CD14-positive monocyte (primary cell): ENCODE data around the gene ARHGEF25. TPM values are rescaled to one million over a fixed set of nuclear protein-coding genes. Genes with fewer than 3 reads are reported as not detected.

Experiments used
- DNase-seq, 3 donors: peaks; one replicate each; pipeline ENCODE4 v3.0.0-alpha.2; 2011 to 2022
- H2AFZ ChIP-seq: 2 replicates; pipeline ENCODE4 v1.6.0; 2012; ENCODE audit warnings: mild to moderate bottlenecking, low read depth, low read length, inconsistent platforms; ENCODE audit not compliant: insufficient read depth, poor library complexity, severe bottlenecking
- H3K27ac ChIP-seq, 2 donors: 1 replicate in 1 of 2; 2 replicates in 1 of 2; pipeline ENCODE4 v1.5.1; 2012 to 2013; ENCODE audit warnings: low read length in 2 of 2, control low read depth in 1 of 2, inconsistent platforms in 1 of 2, low read depth in 1 of 2, mild to moderate bottlenecking in 1 of 2
- H3K27me3 ChIP-seq, 2 donors: one replicate each; pipeline versions ENCODE4 v1.6.0 to v1.6.1; 2011 to 2013; ENCODE audit warnings: low read length in 2 of 2; ENCODE audit not compliant: control insufficient read depth in 2 of 2, insufficient read depth in 2 of 2
- H3K36me3 ChIP-seq, 2 donors: replicated peaks in 1 of 2; 1 replicate in 1 of 2; 2 replicates in 1 of 2; pipeline versions ENCODE4 v1.5.1 to v1.6.1; 2012 to 2013; ENCODE audit warnings: low read length in 2 of 2, control low read depth in 1 of 2, inconsistent platforms in 1 of 2, mild to moderate bottlenecking in 1 of 2; ENCODE audit not compliant: insufficient read depth in 2 of 2, control insufficient read depth in 1 of 2
- H3K4me1 ChIP-seq, 2 donors: 1 replicate in 1 of 2; 2 replicates in 1 of 2; pipeline versions ENCODE4 v1.5.1 to v1.6.1; 2012 to 2013; ENCODE audit warnings: low read length in 2 of 2, control low read depth in 1 of 2, inconsistent platforms in 1 of 2, mild to moderate bottlenecking in 1 of 2, moderate library complexity in 1 of 2; ENCODE audit not compliant: insufficient read depth in 2 of 2, control insufficient read depth in 1 of 2
- H3K4me2 ChIP-seq: replicated peaks from 2 replicates; pipeline ENCODE3; 2012; ENCODE audit warnings: low read length, moderate library complexity, mild to moderate bottlenecking; ENCODE audit not compliant: poor library complexity, severe bottlenecking; ENCODE audit errors: extremely low read depth
- H3K4me3 ChIP-seq, 3 experiments: fragments of 200-600 bp in 1 of 3; sonication (generic) in 1 of 3; replicated peaks in 1 of 3; 1 replicate in 2 of 3; 2 replicates in 1 of 3; pipeline ENCODE4 v1.5.1; 2011 to 2013; ENCODE audit warnings: low read length in 3 of 3, mild to moderate bottlenecking in 3 of 3, control low read depth in 2 of 3, low read depth in 2 of 3, inconsistent platforms in 1 of 3, moderate library complexity in 1 of 3
- H3K79me2 ChIP-seq: 2 replicates; pipeline ENCODE4 v1.6.0; 2012; ENCODE audit warnings: mild to moderate bottlenecking, control low read depth, inconsistent platforms, low read length, moderate library complexity; ENCODE audit not compliant: insufficient read depth
- H3K9ac ChIP-seq: 2 replicates; pipeline ENCODE4 v1.6.0; 2017; ENCODE audit warnings: low read length, mild to moderate bottlenecking; ENCODE audit not compliant: insufficient read depth, poor library complexity, severe bottlenecking
- H3K9me3 ChIP-seq, 2 donors: replicated peaks in 1 of 2; 1 replicate in 1 of 2; 2 replicates in 1 of 2; pipeline versions ENCODE4 v1.5.1 to v1.6.1; 2012 to 2013; ENCODE audit warnings: low read length in 2 of 2, control low read depth in 1 of 2; ENCODE audit not compliant: control insufficient read depth in 1 of 2, insufficient read depth in 1 of 2
- H4K20me1 ChIP-seq: 2 replicates; pipeline ENCODE4 v1.6.0; 2012; ENCODE audit warnings: mild to moderate bottlenecking, low read length, control low read depth, moderate library complexity; ENCODE audit not compliant: insufficient read depth
- H3K27ac Mint-ChIP-seq, 7 donors: one replicate each; pipeline ENCODE4 v1.8.0; 2020; ENCODE audit warnings: mild to moderate bottlenecking in 7 of 7, mixed read lengths in 7 of 7, moderate library complexity in 6 of 7, inconsistent platforms in 2 of 7
- H3K27me3 Mint-ChIP-seq, 3 donors: one replicate each; pipeline ENCODE4 v1.8.0; 2021 to 2022; ENCODE audit warnings: low read depth in 3 of 3, mild to moderate bottlenecking in 3 of 3, mixed read lengths in 3 of 3, moderate library complexity in 3 of 3, inconsistent platforms in 1 of 3
- H3K36me3 Mint-ChIP-seq, 2 donors: one replicate each; pipeline ENCODE4 v1.8.0; 2020; ENCODE audit warnings: mixed read lengths in 2 of 2, inconsistent platforms in 1 of 2, mild to moderate bottlenecking in 1 of 2
- H3K4me1 Mint-ChIP-seq: one replicate; pipeline ENCODE4 v1.8.0; 2020; ENCODE audit warnings: mild to moderate bottlenecking, mixed read lengths
- H3K4me3 Mint-ChIP-seq, 2 donors: one replicate each; pipeline ENCODE4 v1.8.0; 2020; ENCODE audit warnings: mild to moderate bottlenecking in 2 of 2, mixed read lengths in 2 of 2, moderate library complexity in 1 of 2
- H3K9me3 Mint-ChIP-seq, 7 donors: one replicate each; pipeline ENCODE4 v1.8.0; 2020 to 2022; ENCODE audit warnings: mixed read lengths in 7 of 7, mild to moderate bottlenecking in 6 of 7, moderate library complexity in 6 of 7, inconsistent platforms in 2 of 7
- whole genome bisulfite sequencing: methylation state at CpG from one replicate; pipeline ENCODE4 v1.1.5; 2013; ENCODE audit warnings: missing lambda C conversion rate; ENCODE audit not compliant: insufficient coverage; 5-methylcytosine and 5-hydroxymethylcytosine counted together
- intact Hi-C, 2 donors: fragments of 100-400 bp; cut with micrococcal nuclease; formaldehyde crosslinking; loops; one replicate each; pipeline versions ENCODE4 v1.15.0 to v1.15.1; 2023
- polyA plus RNA-seq, 3 donors: library from polyadenylated mRNA; depleted of rRNA in 1 of 3; unstranded in 2 of 3; stranded (reverse) in 1 of 3; fragments of 300-500 nt in 2 of 3; fragments of >200 nt in 1 of 3; fragmentation: Illumina TruSeq in 2 of 3; gene quantifications; 1 replicate in 2 of 3; 2 replicates in 1 of 3; pipeline ENCODE4 v1.2.3, GENCODE V29; 2012 to 2021
- TF ChIP-seq, protein P1 (sequence below): fragments of 200-600 bp; IDR thresholded peaks from one replicate; pipeline ENCODE4 v1.8.0; 2022; ENCODE audit warnings: antibody characterized with exemption, mild to moderate bottlenecking

The ARHGEF25 gene
- polyA plus RNA-seq, 3 donors: not detected

DNA sequence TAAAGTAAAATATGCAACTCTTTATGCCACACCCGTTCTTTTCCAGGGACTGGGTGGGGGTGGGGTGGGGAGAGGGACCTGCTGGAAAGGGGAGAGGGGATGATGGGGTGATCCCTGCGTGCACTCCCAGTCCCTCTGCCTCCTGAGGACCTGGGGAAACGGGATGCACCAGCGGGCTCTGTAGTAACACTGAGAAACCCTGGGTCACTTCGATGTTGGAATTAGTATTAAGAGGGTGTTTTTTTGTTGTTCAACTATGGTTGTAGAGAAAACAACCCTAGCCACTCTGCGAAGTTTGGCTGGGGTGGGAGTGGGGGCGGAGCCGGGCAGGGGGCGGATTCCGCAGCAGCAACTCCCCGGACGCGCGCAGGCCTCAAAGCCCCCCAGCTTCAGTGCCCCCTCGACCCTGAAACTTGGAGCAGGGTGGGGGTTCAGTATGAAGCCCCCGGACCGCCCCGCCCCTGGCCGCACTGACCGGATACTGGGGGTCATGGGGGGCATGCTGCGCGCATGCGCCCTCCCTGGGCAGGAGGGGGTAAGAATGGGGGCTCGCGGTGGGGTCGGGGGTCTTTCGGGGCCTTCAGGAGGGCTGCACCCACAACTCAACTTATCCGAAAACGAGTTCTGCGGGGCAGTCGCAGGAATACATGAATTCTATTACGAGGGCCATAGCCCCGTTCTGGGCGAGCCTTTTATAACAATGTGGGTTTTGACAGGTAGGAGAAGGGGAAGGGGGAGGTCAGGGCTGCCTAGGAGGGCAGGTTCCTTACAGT lies 1.3 kb upstream of the ARHGEF25 start:
- H2AFZ ChIP-seq: peak overlapping the region; percentile 72
- H3K27ac ChIP-seq: no peak overlapping the region
- DNase-seq: no peak
- TF ChIP-seq, protein P1, sequence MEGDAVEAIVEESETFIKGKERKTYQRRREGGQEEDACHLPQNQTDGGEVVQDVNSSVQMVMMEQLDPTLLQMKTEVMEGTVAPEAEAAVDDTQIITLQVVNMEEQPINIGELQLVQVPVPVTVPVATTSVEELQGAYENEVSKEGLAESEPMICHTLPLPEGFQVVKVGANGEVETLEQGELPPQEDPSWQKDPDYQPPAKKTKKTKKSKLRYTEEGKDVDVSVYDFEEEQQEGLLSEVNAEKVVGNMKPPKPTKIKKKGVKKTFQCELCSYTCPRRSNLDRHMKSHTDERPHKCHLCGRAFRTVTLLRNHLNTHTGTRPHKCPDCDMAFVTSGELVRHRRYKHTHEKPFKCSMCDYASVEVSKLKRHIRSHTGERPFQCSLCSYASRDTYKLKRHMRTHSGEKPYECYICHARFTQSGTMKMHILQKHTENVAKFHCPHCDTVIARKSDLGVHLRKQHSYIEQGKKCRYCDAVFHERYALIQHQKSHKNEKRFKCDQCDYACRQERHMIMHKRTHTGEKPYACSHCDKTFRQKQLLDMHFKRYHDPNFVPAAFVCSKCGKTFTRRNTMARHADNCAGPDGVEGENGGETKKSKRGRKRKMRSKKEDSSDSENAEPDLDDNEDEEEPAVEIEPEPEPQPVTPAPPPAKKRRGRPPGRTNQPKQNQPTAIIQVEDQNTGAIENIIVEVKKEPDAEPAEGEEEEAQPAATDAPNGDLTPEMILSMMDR: no peak
- H3K9ac ChIP-seq: no peak overlapping the region
- H4K20me1 ChIP-seq: no peaks in the 10 kb centered on the region
- H3K27me3 ChIP-seq: peaks cover 42 to 85% of the 10 kb centered on the region in 2 donors
- peak overlapping the region in 1 of 2 donors; percentile 85 for H3K4me3 Mint-ChIP-seq
- H3K27ac Mint-ChIP-seq: no peak overlapping the region
- peaks cover 71 to 79% (median 77%) of the 10 kb centered on the region in 3 donors for H3K27me3 Mint-ChIP-seq
- H3K9me3 ChIP-seq: peaks cover 0 to 5% of the 10 kb centered on the region in 2 donors
- H3K36me3 Mint-ChIP-seq: peaks cover 0 to 1% of the 10 kb centered on the region in 2 donors
- 39% methylated on average over 7 of the region's 34 CpGs for WGBS
- no peaks in the 10 kb centered on the region for H3K36me3 ChIP-seq
- no peak overlapping the region for H3K4me3 ChIP-seq
- H3K4me1 Mint-ChIP-seq: peaks cover 24% of the 10 kb centered on the region
- H3K4me2 ChIP-seq: no peak overlapping the region
- no peaks in the 10 kb centered on the region for H3K79me2 ChIP-seq
- peaks cover 0 to 19% (median 3%) of the 10 kb centered on the region in 7 donors for H3K9me3 Mint-ChIP-seq
- peaks cover 15 to 21% of the 10 kb centered on the region in 2 donors for H3K4me1 ChIP-seq
- intact Hi-C loops: no loop called here

DNA sequence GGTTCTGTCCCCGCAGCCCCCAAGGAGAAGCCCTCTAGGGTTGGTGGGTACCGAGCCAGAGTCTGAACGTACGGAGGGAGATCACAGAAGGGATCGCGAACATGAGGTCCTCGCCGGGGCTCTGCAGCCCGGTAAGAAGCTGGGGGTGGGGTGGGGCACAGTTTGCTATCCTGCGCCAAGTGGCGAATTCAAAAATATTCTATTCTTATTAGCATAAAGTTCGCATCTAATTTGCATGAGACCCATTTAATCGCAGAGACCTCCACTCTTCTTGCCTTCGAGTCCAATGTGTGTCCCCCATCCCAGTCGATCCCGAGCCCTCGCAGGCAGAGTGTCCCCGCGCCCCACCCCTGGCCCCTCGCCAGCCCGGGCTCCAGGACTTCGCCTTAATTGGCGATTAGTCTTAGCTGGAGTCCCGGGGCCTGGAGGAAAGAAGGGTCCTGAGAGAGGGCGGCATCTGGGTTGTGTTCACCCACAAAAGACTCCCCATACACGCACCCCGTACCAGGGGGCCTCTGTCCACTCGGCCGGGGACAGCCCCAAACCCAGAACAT lies 604 bp upstream of the ARHGEF25 start:
- peaks cover 13 to 17% of the 10 kb centered on the region in 2 donors for H3K4me1 ChIP-seq
- TF ChIP-seq, protein P1: no peak
- Mint-ChIP-seq H3K4me3 (peak overlapping the region; percentile 52 to 85), H3K27me3 (peaks cover 70 to 77% (median 77%) of the 10 kb centered on the region in 3 donors), H3K27ac (no peak overlapping the region), H3K4me1 (peaks cover 19% of the 10 kb centered on the region), H3K9me3 (peaks cover 0 to 18% (median 3%) of the 10 kb centered on the region in 7 donors), H3K36me3 (peaks cover 0 to 1% of the 10 kb centered on the region in 2 donors)
- peaks cover 0 to 5% of the 10 kb centered on the region in 2 donors for H3K9me3 ChIP-seq
- H3K9ac ChIP-seq: peak overlapping the region; percentile 27
- peak overlapping the region; percentile 72 for H2AFZ ChIP-seq
- H3K4me3 ChIP-seq: peak overlapping the region in 1 of 3 experiments; percentile 71
- H4K20me1 ChIP-seq: no peaks in the 10 kb centered on the region
- H3K27ac ChIP-seq: no peak overlapping the region
- peaks cover 38 to 82% of the 10 kb centered on the region in 2 donors for H3K27me3 ChIP-seq
- peak overlapping the region; percentile 82 for H3K4me2 ChIP-seq
- H3K79me2 ChIP-seq: no peaks in the 10 kb centered on the region
- 0% methylated on average over 15 of the region's 29 CpGs for WGBS
- intact Hi-C loops: no loop called here
- no peaks in the 10 kb centered on the region for H3K36me3 ChIP-seq
- DNase-seq: no peak
